HCT116 (cell line): ENCODE results near the gene IFRD2. TPM values are rescaled to one million over a fixed set of nuclear protein-coding genes. Genes with fewer than 3 reads are reported as not detected.

Experiments used
- ATAC-seq: fragments of 200-7000 bp; cut with Tn5 transposase; 2 replicates; pipeline ENCODE4 v1.9.1; 2020; ENCODE audit warnings: mild to moderate bottlenecking, moderate library complexity
- BruUV-seq: library from RNA; stranded (reverse); fragments of 400-500 nt; replicated peaks from 2 replicates; lab custom pipeline; 2021; lab: Mats Ljungman, UMichigan
- CTCF ChIA-PET: fragments of 300-600 bp; sonication (Branson Sonifier 250); formaldehyde crosslinking; loops from one replicate; lab custom pipeline; 2021; ENCODE audit warnings: antibody characterized with exemption; lab: Charles Lee
- POLR2A ChIA-PET: fragments of 300-600, 350-600 bp; sonication (Branson Sonifier 250); formaldehyde crosslinking; loops from one replicate; lab custom pipeline; 2021; ENCODE audit warnings: antibody characterized with exemption; lab: Charles Lee
- RAD21 ChIA-PET, 2 experiments: fragments of 300-600 bp; sonication (Branson Sonifier 250); formaldehyde crosslinking; loops; one replicate each; lab custom pipeline; 2023; ENCODE audit warnings: low total read pairs in 2 of 2; ENCODE audit not compliant: uncharacterized antibody in 2 of 2, unreplicated experiment in 2 of 2, low non-redundant PET in 1 of 2; lab: Charles Lee
- DNase-seq: peaks from one replicate; pipeline ENCODE4 v3.0.0-alpha.2; 2010; ENCODE audit warnings: low read depth, low spot score
- H2AFZ ChIP-seq: fragments of 200-600 bp; shearing (Covaris generic), sonication (generic); 2 replicates; pipeline ENCODE4 v1.6.1; 2017; ENCODE audit warnings: low read depth, mixed run types, mixed read lengths, antibody characterized with exemption, low read length; ENCODE audit not compliant: poor library complexity, severe bottlenecking
- H3K27ac ChIP-seq: 2 replicates; pipeline ENCODE4 v1.5.1; 2012; ENCODE audit warnings: low read depth, low read length
- H3K27me3 ChIP-seq: fragments of 200-600 bp; sonication (generic); 2 replicates; pipeline ENCODE4 v1.6.1; 2016; ENCODE audit warnings: mixed run types, low read length, mixed read lengths; ENCODE audit not compliant: insufficient read depth
- H3K36me3 ChIP-seq, 2 experiments: fragments of 200-500 bp in 1 of 2; fragments of 200-600 bp in 1 of 2; sonication (Bioruptor generic) in 1 of 2; sonication (generic) in 1 of 2; 2 replicates each; pipeline versions ENCODE4 v1.5.1 to v1.6.1; 2014 to 2016; ENCODE audit warnings: low read length in 2 of 2, inconsistent platforms in 1 of 2, mixed read lengths in 1 of 2, mixed run types in 1 of 2; ENCODE audit not compliant: insufficient read depth in 2 of 2, control insufficient read depth in 1 of 2
- H3K4me1 ChIP-seq, 2 experiments: fragments of 200-600 bp in 1 of 2; sonication (generic) in 1 of 2; 2 replicates each; pipeline versions ENCODE4 v1.5.1 to v1.6.1; 2012 to 2017; ENCODE audit warnings: low read length in 2 of 2, inconsistent platforms in 1 of 2, mild to moderate bottlenecking in 1 of 2, mixed read lengths in 1 of 2, mixed run types in 1 of 2, moderate library complexity in 1 of 2; ENCODE audit not compliant: insufficient read depth in 2 of 2, control insufficient read depth in 1 of 2
- H3K4me2 ChIP-seq: fragments of 200-600 bp; sonication (generic); 2 replicates; pipeline ENCODE4 v1.6.1; 2017; ENCODE audit warnings: mixed run types, low read length, mixed read lengths
- H3K4me3 ChIP-seq, 2 experiments: fragments of 200-600 bp in 1 of 2; sonication (generic) in 1 of 2; replicated peaks in 1 of 2; 2 replicates each; pipeline ENCODE4 v1.5.1; 2011 to 2016; ENCODE audit warnings: low read length in 2 of 2, control low read depth in 1 of 2, low read depth in 1 of 2, mild to moderate bottlenecking in 1 of 2, mixed read lengths in 1 of 2, mixed run types in 1 of 2
- H3K79me2 ChIP-seq: fragments of 200-600 bp; sonication (generic); 2 replicates; pipeline ENCODE4 v1.6.1; 2017; ENCODE audit warnings: mild to moderate bottlenecking, mixed run types, low read length, moderate library complexity, mixed read lengths; ENCODE audit not compliant: insufficient read depth
- H3K9ac ChIP-seq: fragments of 200-600 bp; sonication (generic); 2 replicates; pipeline ENCODE4 v1.6.1; 2016; ENCODE audit warnings: low read length, mixed read lengths
- H3K9me2 ChIP-seq: fragments of 200-600 bp; sonication (generic), shearing (Covaris generic); 2 replicates; pipeline ENCODE4 v1.6.1; 2017; ENCODE audit warnings: mixed run types, mild to moderate bottlenecking, moderate library complexity; ENCODE audit not compliant: insufficient read depth
- H3K9me3 ChIP-seq, 2 experiments: fragments of 200-500 bp in 1 of 2; fragments of 200-600 bp in 1 of 2; sonication (Bioruptor generic) in 1 of 2; sonication (generic) in 1 of 2; 2 replicates each; pipeline ENCODE4 v1.6.1; 2014 to 2017; ENCODE audit warnings: low read length in 2 of 2, mixed read lengths in 2 of 2, inconsistent platforms in 1 of 2, low read depth in 1 of 2, mild to moderate bottlenecking in 1 of 2, mixed run types in 1 of 2, moderate library complexity in 1 of 2; ENCODE audit not compliant: control insufficient read depth in 1 of 2, insufficient read depth in 1 of 2
- H4K20me1 ChIP-seq: fragments of 200-600 bp; sonication (generic), shearing (Covaris generic); 2 replicates; pipeline ENCODE4 v1.6.1; 2017; ENCODE audit warnings: mixed run types, mild to moderate bottlenecking, moderate library complexity; ENCODE audit not compliant: insufficient read depth
- CBX3 ChIP-seq: IDR thresholded peaks from 2 replicates; pipeline ENCODE4 v1.6.1; 2012; ENCODE audit warnings: low read depth
- EGR1 ChIP-seq: IDR thresholded peaks from 2 replicates; pipeline ENCODE4 v1.6.1; 2012; ENCODE audit warnings: low read depth
- EZH2 ChIP-seq: fragments of 200-600 bp; sonication (generic); IDR thresholded peaks from 2 replicates; pipeline ENCODE4 v1.6.1; 2017; ENCODE audit warnings: antibody characterized with exemption, mixed run types
- EZH2phosphoT487 ChIP-seq: fragments of 200-600 bp; IDR thresholded peaks from 2 replicates; pipeline ENCODE4 v1.6.1; 2018; ENCODE audit warnings: antibody characterized with exemption, borderline replicate concordance
- FOSL1 ChIP-seq: IDR thresholded peaks from 2 replicates; pipeline ENCODE4 v1.6.1; 2012; ENCODE audit warnings: low read depth
- JUND ChIP-seq: IDR thresholded peaks from 2 replicates; pipeline ENCODE4 v1.6.1; 2012
- POLR2A ChIP-seq: IDR thresholded peaks from 2 replicates; pipeline ENCODE4 v1.7.0; 2011; ENCODE audit warnings: borderline replicate concordance; ENCODE audit not compliant: insufficient read depth, insufficient read length; ENCODE audit errors: extremely low read depth
- RAD21 ChIP-seq: IDR thresholded peaks from 2 replicates; pipeline ENCODE4 v1.6.1; 2012; ENCODE audit warnings: low read depth, mild to moderate bottlenecking
- SIN3A ChIP-seq: IDR thresholded peaks from 2 replicates; pipeline ENCODE4 v1.6.1; 2012; ENCODE audit warnings: low read depth
- SP1 ChIP-seq: IDR thresholded peaks from 2 replicates; pipeline ENCODE4 v1.6.1; 2012; ENCODE audit warnings: low read depth
- SRF ChIP-seq: IDR thresholded peaks from 2 replicates; pipeline ENCODE4 v1.6.1; 2012; ENCODE audit warnings: low read depth
- TCF7L2 ChIP-seq: IDR thresholded peaks from 2 replicates; pipeline ENCODE4 v1.7.0; 2011; ENCODE audit warnings: borderline replicate concordance, inconsistent platforms; ENCODE audit not compliant: insufficient read depth, insufficient read length; ENCODE audit errors: extremely low read depth
- YY1 ChIP-seq: IDR thresholded peaks from 2 replicates; pipeline ENCODE4 v1.6.1; 2011; ENCODE audit warnings: low read length, low read depth, moderate library complexity, mild to moderate bottlenecking; ENCODE audit not compliant: insufficient replicate concordance; ENCODE audit errors: extremely low read depth
- ZFX ChIP-seq: fragments of 450-650 bp; IDR thresholded peaks from 2 replicates; pipeline ENCODE4 v1.6.1; 2017
- intact Hi-C: fragments of 100-400 bp; cut with micrococcal nuclease; formaldehyde crosslinking; loops from 2 replicates; pipeline ENCODE4 v1.10.0; 2022
- total RNA-seq: library from RNA; stranded (reverse); gene quantifications from one replicate; pipeline ENCODE4 v1.2.1, GENCODE V29; 2021; ENCODE audit not compliant: unreplicated experiment
- TF ChIP-seq, protein P1 (sequence below): IDR thresholded peaks from 2 replicates; pipeline ENCODE4 v1.6.1; 2012
- TF ChIP-seq, protein P2 (sequence below): IDR thresholded peaks from 2 replicates; pipeline ENCODE4 v1.6.1; 2012
- TF ChIP-seq, protein P3 (sequence below): IDR thresholded peaks from 2 replicates; pipeline ENCODE4 v1.6.1; 2012; ENCODE audit warnings: low read depth

Gene IFRD2
- total RNA-seq, 1 experiment from 2014 or later: 146 TPM

DNA sequence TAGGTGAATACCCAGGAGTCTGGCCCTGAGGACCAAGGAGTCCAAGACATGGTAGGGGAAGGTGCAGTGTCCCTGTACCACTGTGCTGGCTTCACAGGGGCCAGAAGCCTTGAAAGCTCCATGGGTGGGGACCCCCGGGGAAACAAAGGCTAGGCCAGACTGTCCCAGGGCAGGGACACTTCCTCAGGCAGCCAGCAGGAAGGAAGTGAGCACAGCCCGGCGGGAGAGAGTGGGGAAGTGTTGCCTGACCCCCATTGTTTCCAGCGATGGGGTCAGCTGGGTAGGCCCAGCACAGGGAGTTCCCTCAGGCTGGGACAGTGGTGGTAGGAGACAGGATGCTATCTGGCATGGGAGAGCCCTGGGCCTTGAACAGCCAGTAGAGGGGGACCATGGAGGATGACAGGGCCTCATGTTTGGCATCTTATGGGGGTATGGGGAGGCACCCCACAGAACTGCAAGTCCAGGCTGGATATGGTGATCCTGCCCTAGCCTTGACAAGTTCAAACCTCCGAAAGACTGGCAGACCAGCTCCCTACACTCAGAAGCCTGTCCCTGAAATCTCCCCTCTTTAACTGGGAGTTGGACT, 31.5 kb upstream of the IFRD2 start:
- no peak overlapping the region for H2AFZ ChIP-seq
- H3K27me3 ChIP-seq: no peaks in the 10 kb centered on the region
- H3K27ac ChIP-seq: peak overlapping the region; percentile 93; the same call in 1 of the 2 replicates
- H3K9ac ChIP-seq: no peak overlapping the region
- ChIA-PET POLR2A (interaction anchor here (1.0 to 1.3 kb wide), 2 partner anchors 13 to 14 kb away, joined by 4 to 6 read pairs; no protein-coding TSS in a partner anchor), CTCF (interaction anchor here (0.6 to 1.8 kb wide), 13 partner anchors 10 to 129 kb away, joined by 3 to 14 read pairs (median 4); partner anchors contain the start of genes HYAL1, IFRD2, LSMEM2 and RASSF1), RAD21 (interaction anchor here (0.8 to 1.5 kb wide), 2 partner anchors 20 to 24 kb away, joined by 3 to 4 read pairs; partner anchors contain the start of genes HYAL1 (in 1 of the 2), HYAL3 (in 1 of the 2) and NAA80 (in 1 of the 2))
- H3K9me3 ChIP-seq: no peaks in the 10 kb centered on the region
- intact Hi-C loops: loop anchor here (1.0 to 2.0 kb wide), 3 partner anchors 20 to 63 kb away; partner anchors contain the start of gene HYAL1
- no peak overlapping the region for H3K4me3 ChIP-seq
- TF ChIP-seq RAD21 (no peak), ZFX (no peak), POLR2A (no peak), JUND (no peak), CBX3 (no peak), FOSL1 (no peak), SRF (no peak), TCF7L2 (no peak), EGR1 (no peak), SP1 (no peak), EZH2phosphoT487 (no peak), SIN3A (no peak), YY1 (no peak), EZH2 (no peak)
- TF ChIP-seq, protein P1, sequence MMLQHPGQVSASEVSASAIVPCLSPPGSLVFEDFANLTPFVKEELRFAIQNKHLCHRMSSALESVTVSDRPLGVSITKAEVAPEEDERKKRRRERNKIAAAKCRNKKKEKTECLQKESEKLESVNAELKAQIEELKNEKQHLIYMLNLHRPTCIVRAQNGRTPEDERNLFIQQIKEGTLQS: no peak
- TF ChIP-seq, protein P2, sequence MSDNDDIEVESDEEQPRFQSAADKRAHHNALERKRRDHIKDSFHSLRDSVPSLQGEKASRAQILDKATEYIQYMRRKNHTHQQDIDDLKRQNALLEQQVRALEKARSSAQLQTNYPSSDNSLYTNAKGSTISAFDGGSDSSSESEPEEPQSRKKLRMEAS: no peak
- TF ChIP-seq, protein P3, sequence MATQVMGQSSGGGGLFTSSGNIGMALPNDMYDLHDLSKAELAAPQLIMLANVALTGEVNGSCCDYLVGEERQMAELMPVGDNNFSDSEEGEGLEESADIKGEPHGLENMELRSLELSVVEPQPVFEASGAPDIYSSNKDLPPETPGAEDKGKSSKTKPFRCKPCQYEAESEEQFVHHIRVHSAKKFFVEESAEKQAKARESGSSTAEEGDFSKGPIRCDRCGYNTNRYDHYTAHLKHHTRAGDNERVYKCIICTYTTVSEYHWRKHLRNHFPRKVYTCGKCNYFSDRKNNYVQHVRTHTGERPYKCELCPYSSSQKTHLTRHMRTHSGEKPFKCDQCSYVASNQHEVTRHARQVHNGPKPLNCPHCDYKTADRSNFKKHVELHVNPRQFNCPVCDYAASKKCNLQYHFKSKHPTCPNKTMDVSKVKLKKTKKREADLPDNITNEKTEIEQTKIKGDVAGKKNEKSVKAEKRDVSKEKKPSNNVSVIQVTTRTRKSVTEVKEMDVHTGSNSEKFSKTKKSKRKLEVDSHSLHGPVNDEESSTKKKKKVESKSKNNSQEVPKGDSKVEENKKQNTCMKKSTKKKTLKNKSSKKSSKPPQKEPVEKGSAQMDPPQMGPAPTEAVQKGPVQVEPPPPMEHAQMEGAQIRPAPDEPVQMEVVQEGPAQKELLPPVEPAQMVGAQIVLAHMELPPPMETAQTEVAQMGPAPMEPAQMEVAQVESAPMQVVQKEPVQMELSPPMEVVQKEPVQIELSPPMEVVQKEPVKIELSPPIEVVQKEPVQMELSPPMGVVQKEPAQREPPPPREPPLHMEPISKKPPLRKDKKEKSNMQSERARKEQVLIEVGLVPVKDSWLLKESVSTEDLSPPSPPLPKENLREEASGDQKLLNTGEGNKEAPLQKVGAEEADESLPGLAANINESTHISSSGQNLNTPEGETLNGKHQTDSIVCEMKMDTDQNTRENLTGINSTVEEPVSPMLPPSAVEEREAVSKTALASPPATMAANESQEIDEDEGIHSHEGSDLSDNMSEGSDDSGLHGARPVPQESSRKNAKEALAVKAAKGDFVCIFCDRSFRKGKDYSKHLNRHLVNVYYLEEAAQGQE: no peak
- no peak for DNase-seq
- BruUV-seq: no TSS peak
- H4K20me1 ChIP-seq: no peaks in the 10 kb centered on the region
- H3K4me2 ChIP-seq: no peak overlapping the region
- H3K9me2 ChIP-seq: no peaks in the 10 kb centered on the region
- ATAC-seq: no peak
- peaks cover 38 to 67% of the 10 kb centered on the region in 2 experiments for H3K4me1 ChIP-seq
- peaks cover 51% of the 10 kb centered on the region for H3K79me2 ChIP-seq
- peaks cover 9 to 19% of the 10 kb centered on the region in 2 experiments; a peak in 2 of 4 replicates for H3K36me3 ChIP-seq
